ENCODE measurements around the gene SLC7A5. TPM values are rescaled to one million over a fixed set of nuclear protein-coding genes. Genes with fewer than 3 reads are reported as not detected.
A peak's percentile ranks its signal among the peaks of the same experiment; 100 is the strongest.

The SLC7A5 gene
- total RNA-seq, 2 experiments from 2014 or later, result 343 to 346 TPM

DNA sequence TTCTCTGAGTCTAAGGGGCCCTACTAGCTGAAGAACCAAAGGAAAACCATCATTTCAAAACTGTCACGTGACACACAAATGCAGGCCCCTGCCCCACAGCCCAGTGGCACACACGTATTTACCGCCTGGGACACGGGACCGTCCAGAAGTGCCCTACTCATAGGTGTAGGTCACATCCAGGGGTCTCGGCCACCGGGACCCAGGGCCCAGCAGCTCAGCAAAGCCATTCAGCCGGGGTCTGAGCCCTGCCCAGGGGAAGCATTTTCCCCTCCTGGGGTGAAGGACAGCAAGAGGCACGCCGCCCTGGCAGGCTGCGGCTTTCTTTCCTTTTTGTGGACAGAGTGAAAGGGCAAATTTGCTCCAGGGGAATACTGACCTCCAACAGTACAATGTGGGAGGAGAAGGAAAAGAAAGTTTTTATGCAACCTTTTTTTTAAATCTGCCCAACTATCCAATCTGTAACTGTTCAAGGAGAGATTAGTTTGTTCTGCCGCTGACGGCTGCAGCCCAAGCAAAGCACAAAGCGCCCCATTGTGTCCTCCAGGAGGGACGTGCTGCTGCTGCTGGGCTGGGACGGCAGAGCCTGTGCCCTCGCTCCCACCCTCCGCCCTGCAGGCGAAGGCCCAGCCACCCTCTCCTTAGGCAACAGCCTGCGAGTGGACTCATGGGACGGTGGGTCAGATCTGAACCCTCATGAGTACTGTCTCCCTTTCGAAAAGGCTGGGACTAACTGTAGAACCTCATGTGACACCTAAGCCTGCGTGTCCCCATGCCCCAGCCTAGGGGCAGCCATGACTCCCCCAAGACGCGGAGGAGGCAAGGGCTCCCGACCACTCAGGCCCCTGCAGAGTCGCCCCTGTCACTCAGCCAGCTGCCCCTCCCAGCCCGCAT is 21.3 kb downstream of the SLC7A5 start:
- CTCF ChIA-PET, result interaction anchor here (0.6 to 5.9 kb wide), 5 partner anchors 10 to 41 kb away, joined by 3 to 55 read pairs (median 24); partner anchors contain the start of gene SLC7A5
- Mint-ChIP-seq H3K9me3 (no peaks in the 10 kb centered on the region), H3K27ac (peak overlapping the region; percentile 50), H3K36me3 (ENCODE audit: low read depth) (peaks cover 68% of the 10 kb centered on the region), H3K27me3 (ENCODE audit: low read depth) (no peaks in the 10 kb centered on the region), H3K4me3 (no peak overlapping the region), H3K4me1 (ENCODE audit: low read depth) (peaks cover 39% of the 10 kb centered on the region)
- intact Hi-C loops (cut with micrococcal nuclease), result no loop called here
- DNase-seq, result no peak

DNA sequence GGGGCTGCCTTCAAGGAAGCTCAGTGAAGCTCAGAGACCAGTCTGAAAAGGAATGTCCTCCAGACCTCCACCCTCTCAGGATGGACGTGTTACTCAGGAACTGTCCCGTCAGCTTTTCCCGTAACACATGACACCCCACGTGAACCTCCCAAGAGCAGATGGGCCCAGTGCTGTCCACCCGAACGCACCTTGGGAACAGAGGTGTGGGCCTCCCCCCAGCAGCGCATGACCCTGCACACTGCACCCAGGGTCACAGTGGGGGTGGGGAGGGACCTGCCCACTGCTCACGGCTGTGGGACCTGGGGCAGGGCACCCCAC is 21.9 kb downstream of the SLC7A5 start:
- Mint-ChIP-seq H3K27ac (no peak overlapping the region), H3K36me3 (ENCODE audit: low read depth) (peaks cover 69% of the 10 kb centered on the region), H3K4me1 (ENCODE audit: low read depth) (peaks cover 37% of the 10 kb centered on the region), H3K27me3 (ENCODE audit: low read depth) (no peaks in the 10 kb centered on the region), H3K9me3 (no peaks in the 10 kb centered on the region), H3K4me3 (no peak overlapping the region)
- intact Hi-C loops (cut with micrococcal nuclease), result no loop called here
- CTCF ChIA-PET, result interaction anchor here (0.6 to 2.8 kb wide), 2 partner anchors 24 to 42 kb away, joined by 3 to 9 read pairs; no protein-coding TSS in a partner anchor
- no peak for DNase-seq

DNA sequence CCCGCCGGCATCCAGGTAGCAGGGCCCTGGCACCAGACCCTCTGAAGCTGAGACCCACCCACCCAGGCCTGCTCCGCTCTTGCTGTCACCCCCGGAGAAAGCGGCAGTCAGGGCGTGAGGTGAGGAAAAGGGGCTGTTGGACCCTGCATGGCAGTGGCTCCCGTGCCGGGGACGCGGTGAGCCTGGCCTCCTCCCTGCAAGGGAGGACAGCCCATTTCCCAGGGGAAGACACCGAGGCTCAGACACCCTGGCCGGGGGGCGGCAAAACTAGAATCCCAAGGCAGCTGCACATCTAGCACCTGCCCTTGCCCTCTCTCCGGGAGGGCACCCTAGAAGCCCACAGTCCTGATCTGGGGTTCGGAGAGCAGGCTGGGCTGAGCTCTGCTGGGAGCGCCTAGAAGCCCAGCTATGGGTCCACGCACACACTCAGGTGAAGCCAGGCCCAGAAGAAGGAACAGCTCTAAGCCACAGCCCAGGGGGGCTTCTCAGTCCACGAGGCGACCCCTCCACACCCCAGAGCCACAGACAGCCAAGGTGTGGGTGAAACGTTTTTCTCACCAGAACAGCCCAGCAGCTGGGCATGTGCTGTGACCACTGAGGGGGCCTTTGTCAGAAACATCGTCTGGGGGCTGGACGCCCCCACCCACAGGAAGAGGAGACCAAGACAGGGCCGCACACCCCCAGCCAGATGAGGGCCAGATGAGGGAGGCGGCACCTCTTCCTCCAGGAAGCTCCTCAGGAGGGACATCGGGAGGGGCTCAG is 22.4 kb downstream of the SLC7A5 start:
- Mint-ChIP-seq H3K4me1 (ENCODE audit: low read depth) (peaks cover 35% of the 10 kb centered on the region), H3K27me3 (ENCODE audit: low read depth) (no peaks in the 10 kb centered on the region), H3K4me3 (no peak overlapping the region), H3K36me3 (ENCODE audit: low read depth) (peaks cover 72% of the 10 kb centered on the region), H3K9me3 (no peaks in the 10 kb centered on the region), H3K27ac (no peak overlapping the region)
- intact Hi-C loops (cut with micrococcal nuclease), result no loop called here
- CTCF ChIA-PET, result interaction anchor here (0.6 to 2.8 kb wide), 2 partner anchors 25 to 42 kb away, joined by 3 to 9 read pairs; no protein-coding TSS in a partner anchor
- no peak for DNase-seq

DNA sequence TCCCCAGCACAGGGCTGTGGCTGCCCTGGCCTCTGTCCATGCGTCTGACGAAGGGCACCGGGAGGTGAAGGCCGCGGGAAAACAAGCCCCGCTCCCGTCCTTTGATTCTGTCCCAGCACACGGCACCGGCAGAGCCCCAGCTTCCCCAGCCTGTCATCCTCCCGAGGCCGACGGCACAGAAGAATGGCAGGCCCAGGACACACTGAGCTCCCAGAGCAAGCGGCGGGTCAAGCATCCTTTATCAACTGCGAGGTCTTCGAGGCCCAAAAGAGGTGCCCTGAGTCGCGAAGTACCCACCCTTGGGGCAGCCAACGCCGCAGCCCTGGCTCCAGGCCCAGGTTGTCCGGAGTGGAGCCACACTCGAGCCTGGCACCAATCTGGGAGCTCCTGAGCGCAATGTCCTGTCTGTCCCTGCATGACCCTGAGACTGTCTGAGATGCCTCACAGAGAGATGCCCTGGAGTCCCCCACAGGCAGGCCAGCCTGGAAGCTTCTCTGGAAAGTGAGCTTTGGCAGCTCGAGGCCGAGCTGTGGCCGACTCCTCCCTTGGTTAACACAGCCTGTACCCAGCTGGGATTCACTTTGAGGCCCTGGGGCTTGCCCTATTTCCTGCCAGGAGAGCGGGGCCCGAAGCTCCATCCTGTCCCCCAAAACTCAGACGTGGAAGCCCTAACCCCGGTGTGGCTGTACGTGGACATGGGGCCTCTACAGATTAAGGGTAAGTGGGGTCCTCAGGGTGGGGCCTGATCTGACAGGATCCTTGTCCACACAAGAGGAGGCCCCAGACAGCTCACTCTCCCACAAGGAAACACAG is 23.3 kb downstream of the SLC7A5 start:
- no peak overlapping the region for H3K4me3 Mint-ChIP-seq
- DNase-seq, result no peak
- CTCF ChIA-PET, result interaction anchor here (0.8 to 2.8 kb wide), 3 partner anchors 25 to 66 kb away, joined by 3 to 9 read pairs (median 4); no protein-coding TSS in a partner anchor
- intact Hi-C loops (cut with micrococcal nuclease), result no loop called here
- H3K27ac Mint-ChIP-seq, result no peak overlapping the region
- no peaks in the 10 kb centered on the region for H3K27me3 Mint-ChIP-seq (ENCODE audit: low read depth)
- H3K9me3 Mint-ChIP-seq, result no peaks in the 10 kb centered on the region
- H3K4me1 Mint-ChIP-seq (ENCODE audit: low read depth), result peaks cover 33% of the 10 kb centered on the region
- peaks cover 67% of the 10 kb centered on the region for H3K36me3 Mint-ChIP-seq (ENCODE audit: low read depth)

DNA sequence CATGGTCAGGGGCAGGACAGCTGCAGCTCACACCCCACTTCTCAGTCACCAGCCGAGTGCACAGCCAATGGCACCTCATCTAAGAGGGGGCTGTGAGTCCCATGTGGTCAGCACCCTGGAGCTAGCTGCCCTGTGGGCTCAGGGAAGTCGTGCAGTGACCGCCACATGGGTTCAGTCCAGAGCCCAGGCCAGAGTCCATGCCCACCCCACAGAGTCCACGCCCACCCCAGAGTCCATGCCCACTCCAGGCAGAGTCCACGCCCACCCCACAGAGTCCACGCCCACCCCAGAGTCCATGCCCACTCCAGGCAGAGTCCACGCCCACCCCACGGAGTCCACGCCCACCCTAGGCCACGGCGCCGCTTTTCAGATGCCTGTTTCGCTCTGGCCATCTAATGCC is 24.1 kb downstream of the SLC7A5 start:
- no peak overlapping the region for H3K27ac Mint-ChIP-seq
- no peaks in the 10 kb centered on the region for H3K27me3 Mint-ChIP-seq (ENCODE audit: low read depth)
- H3K9me3 Mint-ChIP-seq, result no peaks in the 10 kb centered on the region
- H3K36me3 Mint-ChIP-seq (ENCODE audit: low read depth), result peaks cover 61% of the 10 kb centered on the region
- CTCF ChIA-PET, result interaction anchor here (0.8 to 2.8 kb wide), 2 partner anchors 26 to 66 kb away, joined by 4 to 9 read pairs; no protein-coding TSS in a partner anchor
- H3K4me3 Mint-ChIP-seq, result no peak overlapping the region
- intact Hi-C loops (cut with micrococcal nuclease), result no loop called here
- DNase-seq, result no peak
- H3K4me1 Mint-ChIP-seq (ENCODE audit: low read depth), result peaks cover 29% of the 10 kb centered on the region

DNA sequence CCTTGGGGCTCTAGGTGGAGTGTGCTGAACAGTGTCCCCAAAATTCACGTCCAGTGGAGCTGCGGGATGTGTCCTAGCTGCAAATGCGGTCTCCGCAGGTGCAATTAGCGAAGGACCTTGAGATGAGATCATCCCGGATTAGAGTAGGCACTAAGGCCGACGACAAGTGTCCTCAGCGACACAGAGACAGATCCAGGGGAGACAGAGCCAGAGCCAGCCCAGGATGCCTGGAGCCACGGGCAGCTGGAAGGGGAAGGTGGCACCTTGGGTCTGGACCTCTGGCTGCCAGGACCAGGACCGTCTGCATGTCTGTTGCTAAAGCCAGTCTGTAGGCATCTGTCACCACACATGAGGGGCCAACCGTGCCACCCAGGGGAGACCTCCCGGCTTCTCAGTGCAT is 24.5 kb downstream of the SLC7A5 start:
- CTCF ChIA-PET, result interaction anchor here (0.8 kb wide), 1 partner anchor 65 kb away, joined by 4 read pairs; no protein-coding TSS in a partner anchor
- intact Hi-C loops (cut with micrococcal nuclease), result no loop called here
- no peaks in the 10 kb centered on the region for H3K27me3 Mint-ChIP-seq (ENCODE audit: low read depth)
- H3K27ac Mint-ChIP-seq, result no peak overlapping the region
- no peaks in the 10 kb centered on the region for H3K9me3 Mint-ChIP-seq
- DNase-seq, result no peak
- H3K4me3 Mint-ChIP-seq, result no peak overlapping the region
- peaks cover 57% of the 10 kb centered on the region for H3K36me3 Mint-ChIP-seq (ENCODE audit: low read depth)
- peaks cover 27% of the 10 kb centered on the region for H3K4me1 Mint-ChIP-seq (ENCODE audit: low read depth)

DNA sequence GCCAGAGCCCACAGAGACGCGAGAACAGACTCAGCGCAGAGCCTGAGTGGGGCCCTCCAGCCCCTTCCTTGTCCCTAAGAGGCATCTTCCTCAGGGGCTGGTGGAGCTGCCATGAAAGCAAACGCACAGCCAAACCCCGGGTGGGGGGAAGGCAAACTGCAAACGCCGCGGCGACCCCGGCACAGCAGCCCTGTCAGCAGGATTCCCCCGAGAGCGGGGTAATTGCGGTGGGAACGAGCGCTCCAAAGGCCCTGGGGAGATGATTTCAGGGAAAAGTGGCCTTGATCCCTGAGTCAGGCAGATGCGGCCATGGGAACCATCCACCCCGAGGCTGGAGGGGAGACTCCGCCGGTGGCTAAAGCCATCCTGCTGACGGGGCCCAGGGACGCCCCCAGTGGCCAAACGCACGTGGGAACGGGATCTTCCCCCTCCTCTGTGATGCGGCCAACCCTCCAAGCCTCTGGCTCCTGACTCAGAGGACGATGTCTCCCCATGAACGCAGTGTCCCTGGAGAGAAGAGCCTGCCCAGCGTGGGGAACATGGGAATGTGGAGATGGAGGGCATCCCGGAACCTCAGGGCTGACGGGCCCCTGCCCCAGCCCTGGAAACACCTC is 25.1 kb downstream of the SLC7A5 start:
- Mint-ChIP-seq H3K36me3 (ENCODE audit: low read depth) (peaks cover 57% of the 10 kb centered on the region), H3K27me3 (ENCODE audit: low read depth) (no peaks in the 10 kb centered on the region), H3K9me3 (no peaks in the 10 kb centered on the region), H3K27ac (peak overlapping the region; percentile 61), H3K4me3 (no peak overlapping the region), H3K4me1 (ENCODE audit: low read depth) (peaks cover 22% of the 10 kb centered on the region)
- no peak for DNase-seq
- CTCF ChIA-PET, result no interaction called here
- intact Hi-C loops (cut with micrococcal nuclease), result no loop called here

DNA sequence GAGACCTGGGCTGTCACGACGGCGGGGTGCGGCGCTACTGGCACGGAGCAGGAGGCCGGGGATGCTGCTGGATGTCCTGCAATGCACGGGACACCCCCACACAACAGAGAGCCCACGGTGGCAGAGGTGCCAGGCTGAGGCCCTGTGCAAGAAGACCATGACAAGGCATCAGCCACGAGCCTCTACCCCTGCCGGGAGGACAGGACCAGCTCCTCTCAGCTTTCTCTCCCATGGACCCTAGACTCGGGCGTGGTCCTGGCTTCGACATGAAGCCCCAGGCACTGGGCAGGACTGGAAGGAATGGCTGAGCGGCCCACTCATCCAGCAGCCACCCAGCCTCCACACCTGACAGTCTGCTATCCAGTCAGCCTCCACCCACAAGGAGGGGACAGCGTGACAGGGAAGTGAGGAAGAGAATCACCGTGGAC is 25.6 kb downstream of the SLC7A5 start:
- peaks cover 18% of the 10 kb centered on the region for H3K4me1 Mint-ChIP-seq (ENCODE audit: low read depth)
- intact Hi-C loops (cut with micrococcal nuclease), result no loop called here
- peak overlapping the region; percentile 61 for H3K27ac Mint-ChIP-seq
- CTCF ChIA-PET, result no interaction called here
- DNase-seq, result no peak
- no peaks in the 10 kb centered on the region for H3K27me3 Mint-ChIP-seq (ENCODE audit: low read depth)
- H3K9me3 Mint-ChIP-seq, result no peaks in the 10 kb centered on the region
- H3K4me3 Mint-ChIP-seq, result no peak overlapping the region
- H3K36me3 Mint-ChIP-seq (ENCODE audit: low read depth), result peaks cover 53% of the 10 kb centered on the region

DNA sequence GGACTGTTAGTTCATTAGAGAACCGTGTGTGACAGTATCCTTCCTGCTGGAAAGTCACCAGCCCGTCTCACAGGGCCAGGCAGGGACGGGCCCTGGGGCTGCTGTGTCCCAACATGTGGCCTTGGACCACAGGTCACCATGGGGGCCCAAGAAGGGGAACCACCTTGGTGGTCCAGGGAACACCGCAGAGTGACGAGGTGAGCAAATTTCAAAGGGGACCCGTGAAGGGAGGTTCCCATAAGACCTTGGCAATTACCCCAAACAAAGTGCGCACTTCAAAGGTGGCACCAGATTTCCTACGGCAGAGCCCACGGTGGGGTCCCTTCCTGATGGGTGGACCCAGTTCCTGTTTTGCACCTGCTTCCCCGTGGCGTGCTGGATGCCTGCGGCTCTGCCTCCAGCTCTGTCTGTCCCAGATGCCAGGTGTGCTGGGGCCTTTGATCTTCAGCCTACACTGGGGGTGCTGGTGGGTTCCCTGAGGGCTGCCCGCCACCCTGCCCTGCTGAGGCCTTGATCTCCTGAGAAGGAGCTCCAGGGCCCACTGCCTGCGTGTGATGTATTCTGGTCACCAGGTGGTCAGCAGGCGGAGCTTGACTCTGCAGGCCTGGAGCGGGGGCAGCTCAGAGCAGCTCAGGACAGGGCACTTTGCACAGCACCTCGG is 27.0 kb downstream of the SLC7A5 start:
- Mint-ChIP-seq H3K4me1 (ENCODE audit: low read depth) (peaks cover 18% of the 10 kb centered on the region), H3K27ac (peak overlapping the region; percentile 63), H3K9me3 (no peaks in the 10 kb centered on the region), H3K4me3 (no peak overlapping the region), H3K27me3 (ENCODE audit: low read depth) (no peaks in the 10 kb centered on the region), H3K36me3 (ENCODE audit: low read depth) (peaks cover 48% of the 10 kb centered on the region)
- no peak for DNase-seq
- CTCF ChIA-PET, result interaction anchor here (1.0 kb wide), 1 partner anchor 63 kb away, joined by 4 read pairs; no protein-coding TSS in a partner anchor
- intact Hi-C loops (cut with micrococcal nuclease), result no loop called here

DNA sequence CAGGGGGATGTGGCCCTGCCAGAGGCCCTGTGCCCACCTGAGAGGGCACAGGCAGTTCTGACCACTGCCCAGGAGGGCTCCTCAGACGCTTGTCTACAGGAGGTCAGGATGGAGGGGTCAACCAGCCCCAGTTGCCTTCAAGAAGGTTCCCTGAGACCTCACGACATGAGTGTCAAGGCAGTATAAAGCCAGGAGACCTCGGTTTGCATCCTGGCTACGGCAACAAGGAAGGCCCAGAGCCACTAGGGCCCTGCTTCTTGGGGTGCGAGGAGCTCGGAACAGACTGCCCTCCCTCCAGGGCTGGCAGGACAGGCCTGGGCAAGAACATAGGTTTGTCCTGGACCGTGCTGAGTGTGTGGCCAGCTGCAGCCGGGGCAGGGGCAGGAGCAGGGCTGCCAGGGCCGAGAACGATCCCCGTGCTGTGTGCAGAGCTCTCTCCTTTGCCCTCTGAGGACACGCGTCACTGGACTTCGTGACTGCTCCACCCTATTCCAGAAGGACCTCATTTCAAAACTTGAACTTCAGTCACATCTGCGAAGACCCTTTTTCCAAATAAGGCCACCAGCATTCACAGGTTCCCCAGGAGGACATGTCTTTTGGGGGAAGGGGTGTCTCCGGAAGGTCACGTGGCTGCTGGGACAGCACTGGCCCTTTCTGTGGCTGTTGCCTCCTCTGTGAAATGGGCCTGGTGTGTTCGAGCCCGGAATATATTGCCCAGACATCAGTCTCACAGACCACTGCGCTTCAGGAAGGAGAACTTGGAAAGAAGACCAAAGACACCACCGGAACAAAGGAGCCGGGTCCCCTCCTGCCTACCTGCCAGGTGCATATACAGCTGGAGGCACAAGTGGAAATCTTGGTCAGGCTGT is 27.7 kb downstream of the SLC7A5 start:
- Mint-ChIP-seq H3K9me3 (no peaks in the 10 kb centered on the region), H3K4me1 (ENCODE audit: low read depth) (peaks cover 16% of the 10 kb centered on the region), H3K36me3 (ENCODE audit: low read depth) (peaks cover 49% of the 10 kb centered on the region), H3K27me3 (ENCODE audit: low read depth) (no peaks in the 10 kb centered on the region), H3K4me3 (no peak overlapping the region), H3K27ac (peak overlapping the region; percentile 63)
- intact Hi-C loops (cut with micrococcal nuclease), result no loop called here
- DNase-seq, result no peak
- CTCF ChIA-PET, result interaction anchor here (1.0 kb wide), 1 partner anchor 63 kb away, joined by 4 read pairs; no protein-coding TSS in a partner anchor
